Measurements from ENCODE around the gene TMEM200C.

DNA sequence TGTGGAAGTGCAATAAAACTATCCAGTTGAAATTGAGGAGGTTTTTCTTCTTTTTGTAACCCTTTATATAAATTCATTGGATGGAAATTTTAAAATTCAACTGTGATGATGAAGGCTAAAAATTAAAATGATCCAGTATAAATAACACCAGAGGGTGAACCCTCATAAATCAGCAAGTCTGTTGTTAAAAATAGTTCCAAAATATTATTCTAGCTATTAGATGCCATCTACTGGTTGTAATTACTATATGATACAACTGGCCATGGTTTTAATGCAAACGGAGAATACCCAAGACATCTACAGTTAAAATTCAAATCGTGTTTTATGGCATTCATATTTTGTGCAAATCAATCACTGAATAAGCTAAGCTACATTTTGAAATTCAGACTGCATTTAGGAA is 53.8 kb downstream of the TMEM200C start:
- TF ChIP-seq, protein P1, sequence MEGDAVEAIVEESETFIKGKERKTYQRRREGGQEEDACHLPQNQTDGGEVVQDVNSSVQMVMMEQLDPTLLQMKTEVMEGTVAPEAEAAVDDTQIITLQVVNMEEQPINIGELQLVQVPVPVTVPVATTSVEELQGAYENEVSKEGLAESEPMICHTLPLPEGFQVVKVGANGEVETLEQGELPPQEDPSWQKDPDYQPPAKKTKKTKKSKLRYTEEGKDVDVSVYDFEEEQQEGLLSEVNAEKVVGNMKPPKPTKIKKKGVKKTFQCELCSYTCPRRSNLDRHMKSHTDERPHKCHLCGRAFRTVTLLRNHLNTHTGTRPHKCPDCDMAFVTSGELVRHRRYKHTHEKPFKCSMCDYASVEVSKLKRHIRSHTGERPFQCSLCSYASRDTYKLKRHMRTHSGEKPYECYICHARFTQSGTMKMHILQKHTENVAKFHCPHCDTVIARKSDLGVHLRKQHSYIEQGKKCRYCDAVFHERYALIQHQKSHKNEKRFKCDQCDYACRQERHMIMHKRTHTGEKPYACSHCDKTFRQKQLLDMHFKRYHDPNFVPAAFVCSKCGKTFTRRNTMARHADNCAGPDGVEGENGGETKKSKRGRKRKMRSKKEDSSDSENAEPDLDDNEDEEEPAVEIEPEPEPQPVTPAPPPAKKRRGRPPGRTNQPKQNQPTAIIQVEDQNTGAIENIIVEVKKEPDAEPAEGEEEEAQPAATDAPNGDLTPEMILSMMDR (conservative IDR thresholded peaks at IDR 0.05 in 1 of 2, IDR thresholded peaks at IDR 0.05 in 1 of 2; ENCODE audit: low read depth in 1 of 2, low read length in 2 of 2): no peak
- TF ChIP-seq EZH2 (IDR thresholded peaks at IDR 0.05; ENCODE audit: low read length, missing control alignments): no peak
